VCaP (cell line): Measurements from ENCODE around the gene NFKBIZ.
"Not testable (repeated sequence)": the region's sequence is repeated elsewhere in the genome, so short reads cannot be mapped to it uniquely, and the experiment has no call there.

Source experiments
- H3K27ac ChIP-seq: fragments of 450-650 bp; 2 replicates; pipeline ENCODE4 v1.5.1; 2017
- CTCF ChIP-seq: fragments of 450-650 bp; conservative IDR thresholded peaks from 2 replicates; pipeline ENCODE4 v1.5.1; 2017; ENCODE audit warnings: mild to moderate bottlenecking, moderate library complexity

Gene NFKBIZ

GRCh38 chr3:101884776-101885175 is 35.5 kb downstream of the NFKBIZ start:
- no peak overlapping the region for H3K27ac ChIP-seq
- no peak for TF ChIP-seq CTCF

GRCh38 chr3:101885584-101885983 is 36.3 kb downstream of the NFKBIZ start:
- H3K27ac ChIP-seq = not testable (repeated sequence)

- no peak overlapping the region for H3K27ac ChIP-seq
- no peak for TF ChIP-seq CTCF
Observed at GRCh38 chr3:101886626-101887025, 37.3 kb downstream of the NFKBIZ start.

- no peak for TF ChIP-seq CTCF
- no peak overlapping the region for H3K27ac ChIP-seq
Observed at GRCh38 chr3:101888653-101889052, 39.3 kb downstream of the NFKBIZ start.

GRCh38 chr3:101890716-101891115 is 41.4 kb downstream of the NFKBIZ start:
- no peak overlapping the region for H3K27ac ChIP-seq
- TF ChIP-seq CTCF = no peak

GRCh38 chr3:101892648-101893047 is 43.3 kb downstream of the NFKBIZ start:
- no peak overlapping the region for H3K27ac ChIP-seq
- no peak for TF ChIP-seq CTCF

- no peak for TF ChIP-seq CTCF
- H3K27ac ChIP-seq = no peak overlapping the region
Observed at GRCh38 chr3:101896083-101896757, 46.9 kb downstream of the NFKBIZ start.

- H3K27ac ChIP-seq = no peak overlapping the region
- no peak for TF ChIP-seq CTCF
Observed at GRCh38 chr3:101897013-101897412, 47.7 kb downstream of the NFKBIZ start.
